K562 (cell line): ENCODE results near the gene PTPMT1. TPM values are rescaled to one million over a fixed set of nuclear protein-coding genes. Genes with fewer than 3 reads are reported as not detected.

Experiments used
- C11orf30 ChIP-seq: fragments of 450-650 bp; IDR thresholded peaks from 2 replicates; pipeline ENCODE4 v1.6.1; 2016; ENCODE audit warnings: low read depth, mild to moderate bottlenecking
- CHD2 ChIP-seq: IDR thresholded peaks from 2 replicates; pipeline ENCODE4 v1.6.1; 2011; ENCODE audit warnings: low read depth, low read length
- CXXC5 ChIP-seq: fragments of 250-450 bp; sonication (Bioruptor Pico); IDR thresholded peaks from 2 replicates; pipeline ENCODE4 v1.8.0; 2022; ENCODE audit warnings: inconsistent platforms, mild to moderate bottlenecking, moderate library complexity
- E2F3 ChIP-seq: fragments of 250-450 bp; sonication (Bioruptor Pico); IDR thresholded peaks from 2 replicates; pipeline ENCODE4 v1.4.0; 2020; ENCODE audit warnings: mild to moderate bottlenecking
- EWSR1 ChIP-seq: fragments of 450-650 bp; IDR thresholded peaks from 2 replicates; pipeline ENCODE4 v1.6.1; 2018; ENCODE audit warnings: borderline replicate concordance, mild to moderate bottlenecking, low read depth, moderate library complexity; ENCODE audit not compliant: partially characterized antibody
- GABPA ChIP-seq: fragments of 200-800 bp; sonication (Bioruptor generic); conservative IDR thresholded peaks from 2 replicates; pipeline ENCODE4 v1.6.1; 2016; ENCODE audit warnings: low read depth, missing genetic modification characterization, missing compliant biosample characterization
- JUND ChIP-seq, 2 experiments: IDR thresholded peaks; 2 replicates in 1 of 2; 3 replicates in 1 of 2; pipeline ENCODE4 v1.6.1; 2011; ENCODE audit warnings: borderline replicate concordance in 2 of 2, low read depth in 2 of 2, low read length in 2 of 2, improper control_type of control experiment in 1 of 2, missing biosample characterization in 1 of 2, missing genetic modification characterization in 1 of 2, missing genetic modification reagents in 1 of 2
- KLF6 ChIP-seq: fragments of 250-450 bp; sonication (Bioruptor Pico); IDR thresholded peaks from 2 replicates; pipeline ENCODE4 v1.4.0; 2020; ENCODE audit warnings: mild to moderate bottlenecking, moderate library complexity, borderline replicate concordance
- LCOR ChIP-seq: sonication (generic); formaldehyde crosslinking; IDR thresholded peaks from 2 replicates; pipeline ENCODE4 v1.8.0; 2022; ENCODE audit warnings: mild to moderate bottlenecking, missing genetic modification reagents
- MEF2A ChIP-seq: IDR thresholded peaks from 2 replicates; pipeline ENCODE4 v1.6.1; 2011; ENCODE audit warnings: low read depth, mild to moderate bottlenecking, low read length, moderate library complexity; ENCODE audit not compliant: control insufficient read depth
- NFE2 ChIP-seq: IDR thresholded peaks from 2 replicates; pipeline ENCODE4 v1.6.1; 2014; ENCODE audit warnings: antibody characterized with exemption, low read depth
- SAP30 ChIP-seq: fragments of 200-600 bp; sonication (generic); IDR thresholded peaks from 2 replicates; pipeline ENCODE4 v1.6.1; 2012; ENCODE audit warnings: borderline replicate concordance, low read depth, mild to moderate bottlenecking, moderate library complexity, low read length, control low read depth, inconsistent platforms; ENCODE audit not compliant: insufficient read depth, poor library complexity, severe bottlenecking
- SOX6 ChIP-seq: fragments of 450-650 bp; IDR thresholded peaks from 2 replicates; pipeline ENCODE4 v1.6.1; 2014; ENCODE audit warnings: mild to moderate bottlenecking
- TBP ChIP-seq: optimal IDR thresholded peaks from 2 replicates; pipeline ENCODE3; 2011; ENCODE audit warnings: low read depth, low read length, improper control_type of control experiment
- TOE1 ChIP-seq, 2 experiments: fragments of 450-650 bp in 1 of 2; sonication (generic) in 1 of 2; formaldehyde crosslinking in 1 of 2; IDR thresholded peaks; 2 replicates each; pipeline versions ENCODE4 v1.7.1 to v1.8.0; 2016 to 2022; ENCODE audit warnings: borderline replicate concordance in 2 of 2, mild to moderate bottlenecking in 2 of 2, antibody characterized with exemption in 1 of 2, inconsistent platforms in 1 of 2, low read depth in 1 of 2, missing genetic modification reagents in 1 of 2, moderate library complexity in 1 of 2
- WHSC1 ChIP-seq: IDR thresholded peaks from one replicate; pipeline ENCODE4 v1.6.1; 2012; ENCODE audit warnings: low read length, control low read depth, inconsistent platforms
- ZC3H4 ChIP-seq: sonication (generic); formaldehyde crosslinking; IDR thresholded peaks from 2 replicates; pipeline ENCODE4 v1.9.0; 2021; ENCODE audit warnings: missing genetic modification reagents, borderline replicate concordance
- ZFP30 ChIP-seq: fragments of 250-450 bp; sonication (Bioruptor Pico); IDR thresholded peaks from 2 replicates; pipeline ENCODE4 v1.8.0; 2022; ENCODE audit warnings: moderate library complexity, mild to moderate bottlenecking, inconsistent platforms, borderline replicate concordance
- ZNF143 ChIP-seq: sonication (generic); formaldehyde crosslinking; IDR thresholded peaks from 2 replicates; pipeline ENCODE4 v1.9.0; 2022; ENCODE audit warnings: mild to moderate bottlenecking, missing genetic modification reagents
- ZNF217 ChIP-seq: sonication (generic); formaldehyde crosslinking; IDR thresholded peaks from 2 replicates; pipeline ENCODE4 v1.8.0; 2022; ENCODE audit warnings: mild to moderate bottlenecking, missing genetic modification reagents
- ZNF253 ChIP-seq: fragments of 250-450 bp; sonication (Bioruptor Pico); conservative IDR thresholded peaks from 2 replicates; pipeline ENCODE4 v1.6.1; 2021; ENCODE audit warnings: mild to moderate bottlenecking
- ZNF311 ChIP-seq: fragments of 250-450 bp; sonication (Bioruptor Pico); IDR thresholded peaks from 2 replicates; pipeline ENCODE4 v1.4.0; 2020; ENCODE audit warnings: mild to moderate bottlenecking, moderate library complexity
- ZNF639 ChIP-seq, 2 experiments: fragments of 200-800 bp in 1 of 2; sonication (Bioruptor generic) in 1 of 2; sonication (generic) in 1 of 2; formaldehyde crosslinking in 1 of 2; IDR thresholded peaks in 1 of 2; conservative IDR thresholded peaks in 1 of 2; 2 replicates each; pipeline versions ENCODE4 v1.5.0 to v1.6.1; 2016 to 2020; ENCODE audit warnings: missing compliant biosample characterization in 1 of 2, missing genetic modification characterization in 1 of 2, missing genetic modification reagents in 1 of 2
- ZNF695 ChIP-seq: fragments of 450-650 bp; formaldehyde crosslinking; IDR thresholded peaks from 2 replicates; pipeline ENCODE4 v1.4.0; 2020; ENCODE audit warnings: mild to moderate bottlenecking, moderate library complexity
- polyA plus RNA-seq, 8 experiments: library from polyadenylated mRNA; depleted of rRNA in 4 of 8; stranded (reverse) in 5 of 8; unstranded in 3 of 8; fragments of >200 nt; fragmentation: Nextera tagmentation in 2 of 8; fragmentation: Illumina TruSeq in 1 of 8; extraction: Ambion mirVana in 2 of 8; extraction: Trizol in 1 of 8; gene quantifications; 2 replicates each; pipeline versions ENCODE4 v1.2.1 to v1.2.3, GENCODE V29; 2011 to 2014; ENCODE audit warnings: inconsistent platforms in 1 of 8, missing spikeins in 1 of 8
- total RNA-seq, 7 experiments: library from RNA; depleted of rRNA in 6 of 7; stranded (reverse); fragments of >200 nt in 6 of 7; fragmentation: Illumina TruSeq in 2 of 7; extraction: Trizol in 2 of 7; gene quantifications; 2 replicates each; pipeline versions ENCODE4 v1.2.1 to v1.2.3, GENCODE V29; 2011 to 2021; ENCODE audit warnings: low replicate concordance in 1 of 7

The PTPMT1 gene
- total and polyA plus RNA-seq, 9 of the 15 experiments (the other 6 are each of a cell fraction or from before 2014, with no cell fraction given): 10.4 to 140 (median 67.2) TPM

DNA sequence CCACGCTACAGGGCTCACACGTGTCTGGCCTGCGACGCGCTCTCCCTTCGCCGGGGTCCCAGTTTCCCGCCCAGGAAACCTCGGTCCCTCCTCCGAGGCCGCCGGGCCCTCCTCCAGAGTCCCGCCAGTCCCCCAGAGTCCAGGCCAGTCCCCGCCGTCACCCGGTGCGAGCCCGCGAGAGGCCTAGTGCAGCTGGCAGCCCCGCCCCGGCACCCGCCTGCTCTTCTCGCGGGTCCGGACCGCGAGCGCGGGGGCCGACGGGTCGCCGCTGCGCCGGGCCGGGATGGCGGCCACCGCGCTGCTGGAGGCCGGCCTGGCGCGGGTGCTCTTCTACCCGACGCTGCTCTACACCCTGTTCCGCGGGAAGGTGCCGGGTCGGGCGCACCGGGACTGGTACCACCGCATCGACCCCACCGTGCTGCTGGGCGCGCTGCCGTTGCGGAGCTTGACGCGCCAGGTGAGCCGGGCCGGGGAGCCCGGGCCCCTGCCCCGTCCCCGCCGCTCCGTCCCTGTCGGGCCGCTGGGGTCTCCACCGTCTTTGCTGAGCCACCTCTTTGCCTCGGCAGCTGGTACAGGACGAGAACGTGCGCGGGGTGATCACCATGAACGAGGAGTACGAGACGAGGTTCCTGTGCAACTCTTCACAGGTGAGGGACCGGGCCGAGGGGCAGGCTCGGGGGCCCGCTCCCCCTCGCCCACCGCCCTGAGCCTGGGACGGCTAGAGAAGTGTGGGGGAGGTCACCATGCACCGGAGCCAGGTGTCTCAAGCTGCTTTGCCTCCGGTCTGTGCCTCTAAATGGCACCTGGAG lies at the start of gene PTPMT1 (continued):
- TF ChIP-seq ZC3H4 (CRISPR knock-in tag): no peak; the same call in 1 of the 2 replicates
- TF ChIP-seq NFE2: no peak
- TF ChIP-seq TBP: peak; percentile 75
- TF ChIP-seq EWSR1: no peak
- peak; percentile 79 for TF ChIP-seq CXXC5
- peak; percentile 92; the same call in 1 of the 2 replicates for TF ChIP-seq E2F3 (CRISPR knock-in tag)
- TF ChIP-seq MEF2A: no peak
- no peak for TF ChIP-seq ZNF253 (CRISPR knock-in tag)
- TF ChIP-seq TOE1 (IDR thresholded peaks at IDR 0.05; ENCODE audit: borderline replicate concordance): 0 out of 2 replicates have a peak, but pooled peaks have one; percentile 19
- no peak for TF ChIP-seq TOE1 (CRISPR knock-in tag; IDR thresholded peaks at IDR 0.05; ENCODE audit: borderline replicate concordance, low read depth)
- no peak for TF ChIP-seq GABPA
- no peak for TF ChIP-seq ZNF695 (CRISPR knock-in tag)
- no peak for TF ChIP-seq ZFP30 (CRISPR knock-in tag)
- TF ChIP-seq ZNF143: peak; percentile 56; the same call in 1 of the 2 replicates
- no peak for TF ChIP-seq SAP30
- peak; percentile 47 to 74; a peak in 2 of 4 replicates for TF ChIP-seq ZNF639 (CRISPR knock-in tag; conservative IDR thresholded peaks at IDR 0.05 in 1 of 2, IDR thresholded peaks at IDR 0.05 in 1 of 2)
- peak; percentile 43 for TF ChIP-seq C11orf30
- TF ChIP-seq ZNF311: no peak
- TF ChIP-seq LCOR: peak; percentile 84; the same call in 1 of the 2 replicates
- peak; percentile 93 for TF ChIP-seq CHD2
- TF ChIP-seq JUND (IDR thresholded peaks at IDR 0.05; ENCODE audit: borderline replicate concordance, low read depth, low read length): no peak
- no peak; the same call in 2 of the 3 replicates for TF ChIP-seq JUND (tag; IDR thresholded peaks at IDR 0.05; ENCODE audit: borderline replicate concordance, low read depth, low read length)
- TF ChIP-seq WHSC1: no peak
- TF ChIP-seq SOX6: 0 out of 2 replicates have a peak, but pooled peaks have one; percentile 56
- no peak for TF ChIP-seq ZNF217
- TF ChIP-seq KLF6 (CRISPR knock-in tag): no peak
